HepG2 (cell line): ENCODE measurements around the gene TMEM145.

ENCODE experiments used
- CTCF ChIP-seq: sonication (generic); formaldehyde crosslinking; IDR thresholded peaks from 2 replicates; pipeline ENCODE4 v1.5.0; 2020; ENCODE audit warnings: mild to moderate bottlenecking, missing genetic modification reagents, moderate library complexity
- KAT7 ChIP-seq: IDR thresholded peaks from 2 replicates; pipeline ENCODE4 v1.6.1; 2018; ENCODE audit warnings: borderline replicate concordance, missing compliant biosample characterization
- LCORL ChIP-seq, 2 experiments: fragments of 450-650 bp in 1 of 2; sonication (generic) in 1 of 2; formaldehyde crosslinking in 1 of 2; IDR thresholded peaks; 2 replicates each; pipeline versions ENCODE4 v1.5.0 to v1.6.1; 2017 to 2020; ENCODE audit warnings: antibody characterized with exemption in 1 of 2, missing genetic modification reagents in 1 of 2
- NFYB ChIP-seq: sonication (generic); formaldehyde crosslinking; IDR thresholded peaks from 2 replicates; pipeline ENCODE4 v1.4.0; 2020; ENCODE audit warnings: missing genetic modification reagents
- SMC3 ChIP-seq: IDR thresholded peaks from 2 replicates; pipeline ENCODE4 v1.6.1; 2011; ENCODE audit warnings: low read length, improper control_type of control experiment
- YY1 ChIP-seq: IDR thresholded peaks from 2 replicates; pipeline ENCODE4 v1.6.1; 2011; ENCODE audit warnings: low read length, low read depth, moderate library complexity, mild to moderate bottlenecking; ENCODE audit not compliant: insufficient read depth, insufficient replicate concordance
- ZNF136 ChIP-seq: sonication (generic); formaldehyde crosslinking; IDR thresholded peaks from 2 replicates; pipeline ENCODE4 v1.8.1; 2022; ENCODE audit warnings: low read depth, mild to moderate bottlenecking, moderate library complexity, missing genetic modification reagents
- ZNF205 ChIP-seq: IDR thresholded peaks from 2 replicates; pipeline ENCODE4 v1.6.1; 2018; ENCODE audit warnings: missing biosample characterization, missing genetic modification reagents
- ZNF639 ChIP-seq: conservative IDR thresholded peaks from 2 replicates; pipeline ENCODE4 v1.6.1; 2018; ENCODE audit warnings: missing genetic modification reagents
- ZSCAN9 ChIP-seq: IDR thresholded peaks from 2 replicates; pipeline ENCODE4 v1.6.1; 2016; ENCODE audit warnings: borderline replicate concordance

- TF ChIP-seq SMC3 (no peak), ZNF136 (CRISPR knock-in tag) (no peak), ZNF205 (CRISPR knock-in tag) (no peak), LCORL (IDR thresholded peaks at IDR 0.05) (no peak), LCORL (CRISPR knock-in tag; IDR thresholded peaks at IDR 0.05) (no peak), KAT7 (CRISPR knock-in tag) (no peak), ZSCAN9 (CRISPR knock-in tag) (no peak), ZNF639 (CRISPR knock-in tag) (no peak), YY1 (no peak), CTCF (CRISPR knock-in tag) (no peak), NFYB (CRISPR knock-in tag) (no peak)
Measured at GRCh38 chr19:42330241-42330711, 17.2 kb downstream of the TMEM145 start.
